Inflammatory macrophage treated with lipopolysaccharide for 4 hours (primary cell): ENCODE data around the gene AJAP1.

Source experiments
- DNase-seq: peaks from one replicate; pipeline ENCODE4 v3.0.0-alpha.2; 2020

The AJAP1 gene

GRCh38 chr1:4633346-4633745, 21.1 kb upstream of the AJAP1 start:
- no peak for DNase-seq

GRCh38 chr1:4634156-4634792, 20.1 kb upstream of the AJAP1 start:
- DNase-seq: no peak

- DNase-seq: no peak
Measured at GRCh38 chr1:4634793-4635406, 19.5 kb upstream of the AJAP1 start.

GRCh38 chr1:4636186-4636585, 18.2 kb upstream of the AJAP1 start:
- DNase-seq: no peak

GRCh38 chr1:4636644-4637380, 17.6 kb upstream of the AJAP1 start:
- no peak for DNase-seq

GRCh38 chr1:4637616-4638344, 16.6 kb upstream of the AJAP1 start:
- no peak for DNase-seq

- DNase-seq: peak; percentile 69
Measured at GRCh38 chr1:4638345-4638729, 16.1 kb upstream of the AJAP1 start.

- DNase-seq: no peak
Measured at GRCh38 chr1:4640931-4641330, 13.5 kb upstream of the AJAP1 start.

GRCh38 chr1:4647391-4647790, 7.0 kb upstream of the AJAP1 start:
- no peak for DNase-seq

- DNase-seq: no peak
Measured at GRCh38 chr1:4648657-4649056, 5.8 kb upstream of the AJAP1 start.

GRCh38 chr1:4650481-4650880, 3.9 kb upstream of the AJAP1 start:
- no peak for DNase-seq

- DNase-seq: no peak
Measured at GRCh38 chr1:4650981-4651380, 3.4 kb upstream of the AJAP1 start.

- DNase-seq: peak; percentile 16
Measured at GRCh38 chr1:4652631-4653327, 1.6 kb upstream of the AJAP1 start.

- DNase-seq: no peak
Measured at GRCh38 chr1:4653328-4653660, 1.1 kb upstream of the AJAP1 start.

GRCh38 chr1:4654764-4655673, 610 bp downstream of the AJAP1 start:
- DNase-seq: no peak

- DNase-seq: no peak
Measured at GRCh38 chr1:4655674-4656532, 1.5 kb downstream of the AJAP1 start.

- DNase-seq: no peak
Measured at GRCh38 chr1:4656533-4657140, 2.2 kb downstream of the AJAP1 start.

GRCh38 chr1:4657244-4657789, 2.9 kb downstream of the AJAP1 start:
- no peak for DNase-seq

GRCh38 chr1:4657960-4658541, 3.6 kb downstream of the AJAP1 start:
- DNase-seq: no peak
